ENCODE measurements around the gene OSGIN1. TPM values are rescaled to one million over a fixed set of nuclear protein-coding genes. Genes with fewer than 3 reads are reported as not detected.

Gene OSGIN1
- total RNA-seq, 2 experiments from 2014 or later = 2.1 to 2.6 TPM

- POLR2A ChIA-PET = no interaction called here
- no peaks in the 10 kb centered on the region for H3K9me3 Mint-ChIP-seq
- CTCF ChIA-PET = interaction anchor here (1.7 kb wide), 1 partner anchor 189 kb away, joined by 3 read pairs; the partner anchor contains the start of gene TAF1C
- H3K27me3 Mint-ChIP-seq = peaks cover 36% of the 10 kb centered on the region
- no peaks in the 10 kb centered on the region for H3K4me1 Mint-ChIP-seq (ENCODE audit: low read depth)
- H3K4me3 ChIP-seq (ENCODE audit: low read length) = no peak overlapping the region
- peaks cover 0 to 25% of the 10 kb centered on the region in 2 experiments for H3K27me3 ChIP-seq (ENCODE audit: control insufficient read depth in 1 of 2, insufficient read depth in 2 of 2, low read length in 2 of 2)
- no peak overlapping the region for H3K27ac Mint-ChIP-seq
- no peak overlapping the region for H3K4me3 Mint-ChIP-seq
- H3K36me3 ChIP-seq (ENCODE audit: insufficient read depth, low read length) = no peaks in the 10 kb centered on the region
- peaks cover 0 to 24% of the 10 kb centered on the region in 2 experiments for H3K9me3 ChIP-seq (ENCODE audit: control insufficient read depth in 1 of 2, insufficient read depth in 1 of 2, low read length in 2 of 2)
- no peaks in the 10 kb centered on the region for H3K36me3 Mint-ChIP-seq (ENCODE audit: low read depth)
- intact Hi-C loops (cut with DNase I, micrococcal nuclease) = no loop called here
- ATAC-seq (ENCODE audit: poor library complexity) (no peak), DNase-seq (no peak)
- TF ChIP-seq, protein P1, sequence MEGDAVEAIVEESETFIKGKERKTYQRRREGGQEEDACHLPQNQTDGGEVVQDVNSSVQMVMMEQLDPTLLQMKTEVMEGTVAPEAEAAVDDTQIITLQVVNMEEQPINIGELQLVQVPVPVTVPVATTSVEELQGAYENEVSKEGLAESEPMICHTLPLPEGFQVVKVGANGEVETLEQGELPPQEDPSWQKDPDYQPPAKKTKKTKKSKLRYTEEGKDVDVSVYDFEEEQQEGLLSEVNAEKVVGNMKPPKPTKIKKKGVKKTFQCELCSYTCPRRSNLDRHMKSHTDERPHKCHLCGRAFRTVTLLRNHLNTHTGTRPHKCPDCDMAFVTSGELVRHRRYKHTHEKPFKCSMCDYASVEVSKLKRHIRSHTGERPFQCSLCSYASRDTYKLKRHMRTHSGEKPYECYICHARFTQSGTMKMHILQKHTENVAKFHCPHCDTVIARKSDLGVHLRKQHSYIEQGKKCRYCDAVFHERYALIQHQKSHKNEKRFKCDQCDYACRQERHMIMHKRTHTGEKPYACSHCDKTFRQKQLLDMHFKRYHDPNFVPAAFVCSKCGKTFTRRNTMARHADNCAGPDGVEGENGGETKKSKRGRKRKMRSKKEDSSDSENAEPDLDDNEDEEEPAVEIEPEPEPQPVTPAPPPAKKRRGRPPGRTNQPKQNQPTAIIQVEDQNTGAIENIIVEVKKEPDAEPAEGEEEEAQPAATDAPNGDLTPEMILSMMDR (IDR thresholded peaks at IDR 0.05) = no peak
- H3K4me1 ChIP-seq (ENCODE audit: insufficient read depth, low read length) = no peaks in the 10 kb centered on the region
- no peak overlapping the region for H3K27ac ChIP-seq (ENCODE audit: low read depth in 1 of 2, low read length in 2 of 2)
Observed at GRCh38 chr16:83998091-83998490, 45.1 kb downstream of the OSGIN1 start.

DNA sequence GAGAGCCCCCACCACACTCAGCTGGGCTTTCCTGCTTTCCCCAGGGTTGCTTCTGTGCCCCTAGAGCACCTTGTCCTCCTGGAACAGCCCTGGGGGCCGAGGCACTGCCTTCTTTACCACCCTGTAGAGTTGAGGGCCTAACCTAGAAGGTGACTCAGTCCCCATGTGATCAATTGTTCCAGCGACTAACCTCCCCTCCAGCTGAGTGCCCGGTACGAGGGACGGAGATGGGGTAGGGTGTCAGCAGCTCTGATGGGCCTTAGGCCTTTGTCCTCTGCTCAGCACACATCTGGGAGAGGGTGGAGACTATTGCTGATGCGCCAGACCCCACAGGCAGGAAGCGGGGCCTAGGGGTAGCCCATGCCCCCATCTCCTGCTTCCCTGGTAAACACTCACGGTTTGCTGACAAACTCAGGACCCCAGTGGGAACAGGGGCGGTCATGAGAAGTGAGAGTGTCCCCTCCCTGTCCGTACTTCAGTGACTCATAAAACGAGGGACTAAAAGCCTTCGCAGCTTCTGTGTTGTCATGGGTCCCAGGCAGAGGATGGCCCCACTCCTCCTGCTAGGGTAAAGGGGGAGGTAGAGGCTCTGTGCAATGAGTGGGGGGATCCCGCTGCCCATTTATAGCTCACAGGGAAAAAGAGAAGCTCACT, 48.1 kb downstream of the OSGIN1 start:
- H3K4me3 ChIP-seq (ENCODE audit: low read length) = no peak overlapping the region
- no peaks in the 10 kb centered on the region for H3K4me1 Mint-ChIP-seq (ENCODE audit: low read depth)
- H3K4me1 ChIP-seq (ENCODE audit: insufficient read depth, low read length) = no peaks in the 10 kb centered on the region
- H3K36me3 Mint-ChIP-seq (ENCODE audit: low read depth) = no peaks in the 10 kb centered on the region
- TF ChIP-seq, protein P1 (IDR thresholded peaks at IDR 0.05) = no peak
- intact Hi-C loops (cut with DNase I, micrococcal nuclease) = no loop called here
- H3K9me3 ChIP-seq (ENCODE audit: control insufficient read depth in 1 of 2, insufficient read depth in 1 of 2, low read length in 2 of 2) = peaks cover 0 to 14% of the 10 kb centered on the region in 2 experiments
- no peak overlapping the region for H3K27ac ChIP-seq (ENCODE audit: low read depth in 1 of 2, low read length in 2 of 2)
- H3K9me3 Mint-ChIP-seq = no peaks in the 10 kb centered on the region
- ATAC-seq (ENCODE audit: poor library complexity) (no peak), DNase-seq (no peak)
- ChIA-PET CTCF (no interaction called here), POLR2A (no interaction called here)
- H3K36me3 ChIP-seq (ENCODE audit: insufficient read depth, low read length) = no peaks in the 10 kb centered on the region
- peaks cover 0 to 13% of the 10 kb centered on the region in 2 experiments for H3K27me3 ChIP-seq (ENCODE audit: control insufficient read depth in 1 of 2, insufficient read depth in 2 of 2, low read length in 2 of 2)
- peaks cover 20% of the 10 kb centered on the region for H3K27me3 Mint-ChIP-seq
- H3K27ac Mint-ChIP-seq = no peak overlapping the region
- H3K4me3 Mint-ChIP-seq = no peak overlapping the region

DNA sequence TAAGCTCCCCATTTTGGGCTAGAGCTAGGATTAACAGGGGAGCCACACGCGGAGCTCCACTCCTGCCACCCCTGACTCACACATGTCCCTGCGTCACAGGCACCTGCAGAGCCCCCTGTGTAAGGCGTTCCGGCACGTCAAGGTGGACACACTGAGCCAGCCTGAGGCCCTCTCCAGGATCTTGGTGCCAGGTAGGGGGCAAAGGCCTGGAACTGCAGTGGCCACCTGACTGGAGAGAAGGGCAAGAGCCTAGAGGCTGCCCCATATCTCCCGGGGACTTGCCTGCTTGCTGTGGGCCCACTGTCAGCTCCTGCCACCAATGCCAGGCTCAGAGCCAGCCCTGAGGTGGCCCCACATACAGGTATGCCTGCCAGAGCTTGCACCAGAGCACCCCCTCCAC, 48.7 kb downstream of the OSGIN1 start:
- ChIA-PET POLR2A (no interaction called here), CTCF (no interaction called here)
- Mint-ChIP-seq H3K36me3 (ENCODE audit: low read depth) (no peaks in the 10 kb centered on the region), H3K27me3 (peaks cover 14% of the 10 kb centered on the region), H3K9me3 (no peaks in the 10 kb centered on the region), H3K4me1 (ENCODE audit: low read depth) (no peaks in the 10 kb centered on the region), H3K27ac (no peak overlapping the region), H3K4me3 (no peak overlapping the region)
- ATAC-seq (ENCODE audit: poor library complexity) (no peak), DNase-seq (no peak)
- no peak overlapping the region for H3K4me3 ChIP-seq (ENCODE audit: low read length)
- H3K4me1 ChIP-seq (ENCODE audit: insufficient read depth, low read length) = no peaks in the 10 kb centered on the region
- no peak overlapping the region for H3K27ac ChIP-seq (ENCODE audit: low read depth in 1 of 2, low read length in 2 of 2)
- intact Hi-C loops (cut with DNase I, micrococcal nuclease) = no loop called here
- H3K36me3 ChIP-seq (ENCODE audit: insufficient read depth, low read length) = no peaks in the 10 kb centered on the region
- TF ChIP-seq, protein P1 (IDR thresholded peaks at IDR 0.05) = no peak
- H3K27me3 ChIP-seq (ENCODE audit: control insufficient read depth in 1 of 2, insufficient read depth in 2 of 2, low read length in 2 of 2) = peaks cover 0 to 9% of the 10 kb centered on the region in 2 experiments
- peaks cover 0 to 9% of the 10 kb centered on the region in 2 experiments for H3K9me3 ChIP-seq (ENCODE audit: control insufficient read depth in 1 of 2, insufficient read depth in 1 of 2, low read length in 2 of 2)
